Transverse colon (tissue), 4 donors: ENCODE data around the gene GABBR2. TPM values are rescaled to one million over a fixed set of nuclear protein-coding genes. Genes with fewer than 3 reads are reported as not detected.

Source experiments
- DNase-seq: peaks from one replicate; pipeline ENCODE4 v3.0.0-alpha.2; 2019
- H3K27ac ChIP-seq, 4 donors: fragments of 200-600 bp; sonication (generic); 2 replicates each; pipeline ENCODE4 v1.5.1; 2016 to 2018; ENCODE audit warnings: inconsistent platforms in 4 of 4
- H3K27me3 ChIP-seq: fragments of 200-600 bp; sonication (generic); 2 replicates; pipeline ENCODE4 v1.5.1; 2017; ENCODE audit warnings: inconsistent platforms
- H3K36me3 ChIP-seq, 4 donors: fragments of 200-600 bp; sonication (generic); 2 replicates each; pipeline ENCODE4 v1.5.1; 2017 to 2019; ENCODE audit warnings: inconsistent platforms in 4 of 4
- H3K4me1 ChIP-seq, 4 donors: fragments of 200-600 bp; sonication (generic); 2 replicates each; pipeline ENCODE4 v1.5.1; 2017 to 2020; ENCODE audit warnings: inconsistent platforms in 4 of 4
- H3K4me3 ChIP-seq, 4 donors: fragments of 200-600 bp; sonication (generic); 1 replicate in 1 of 4; 2 replicates in 3 of 4; pipeline versions ENCODE4 v1.5.1 to v1.6.1; 2017 to 2019; ENCODE audit warnings: inconsistent platforms in 4 of 4
- H3K9me3 ChIP-seq, 2 donors: fragments of 200-600 bp; sonication (generic); 2 replicates each; pipeline ENCODE4 v1.5.1; 2017 to 2019; ENCODE audit warnings: inconsistent platforms in 2 of 2
- EP300 ChIP-seq: sonication (generic); formaldehyde crosslinking; IDR thresholded peaks from one replicate; pipeline ENCODE4 v1.6.1; 2017; ENCODE audit warnings: antibody characterized with exemption, low read depth
- POLR2A ChIP-seq: fragments of 450-650 bp; IDR thresholded peaks from one replicate; pipeline ENCODE4 v1.6.1; 2016; ENCODE audit warnings: antibody characterized with exemption, mild to moderate bottlenecking, moderate library complexity
- POLR2AphosphoS5 ChIP-seq, 3 donors: sonication (generic); formaldehyde crosslinking; IDR thresholded peaks; one replicate each; pipeline ENCODE4 v1.6.1; 2016; ENCODE audit warnings: antibody characterized with exemption in 3 of 3
- WGBS, 2 donors: methylation state at CpG; one replicate each; pipeline ENCODE4 v1.1.5; 2018; ENCODE audit warnings: low coverage in 1 of 2; 5-methylcytosine and 5-hydroxymethylcytosine counted together
- in situ Hi-C, 4 donors: fragments of 200-750 bp; cut with MboI; loops; one replicate each; pipeline versions ENCODE4 v1.15.0 to v1.15.1; 2017; ENCODE audit warnings: low sequenced_read_pairs in 3 of 4, low pct_ligation_motif_present in 1 of 4, low pct_unique_long_range_greater_than_20kb in 1 of 4
- intact Hi-C: fragments of 100-400 bp; cut with DNase I; formaldehyde crosslinking; loops from one replicate; pipeline ENCODE4 v1.15.1; 2023; ENCODE audit warnings: low total_unique reads
- total RNA-seq, 4 donors: library from RNA; depleted of rRNA; stranded (reverse); fragments of >200 nt; gene quantifications; one replicate each; pipeline ENCODE4 v1.1.0, GENCODE V29; 2016
- TF ChIP-seq, protein P1 (sequence below), 5 experiments: fragments of 200-600 bp in 3 of 5; fragments of 450-650 bp in 2 of 5; sonication (generic) in 3 of 5; IDR thresholded peaks; 1 replicate in 2 of 5; 2 replicates in 3 of 5; pipeline ENCODE4 v1.5.1; 2016 to 2017; ENCODE audit warnings: antibody characterized with exemption in 5 of 5, inconsistent platforms in 3 of 5, mild to moderate bottlenecking in 2 of 5, moderate library complexity in 1 of 5

Gene GABBR2
- total RNA-seq, 4 donors from 2014 or later = not detected

DNA sequence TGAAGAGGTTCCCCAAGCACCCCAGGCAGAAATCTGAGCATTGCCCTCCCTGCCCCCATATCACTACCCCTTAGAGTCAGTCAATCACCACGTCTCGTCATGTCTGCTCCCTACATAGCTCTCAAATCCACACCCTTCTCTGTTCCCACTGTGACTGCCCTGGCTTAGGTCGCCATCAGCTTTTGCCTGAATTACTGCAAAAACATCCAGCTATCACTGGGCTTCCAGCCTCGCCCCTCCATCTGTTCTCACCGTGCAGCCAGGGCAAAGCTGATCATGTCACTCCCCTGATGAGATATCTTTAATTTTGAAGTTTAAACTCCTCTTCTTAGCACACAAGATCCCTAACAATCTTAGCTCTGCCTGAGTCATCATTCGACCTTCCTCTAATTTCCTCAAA, 363.7 kb downstream of the GABBR2 start:
- no peaks in the 10 kb centered on the region for H3K9me3 ChIP-seq
- intact Hi-C loops (no loop called here), in situ Hi-C loops (no loop called here)
- H3K27me3 ChIP-seq = no peaks in the 10 kb centered on the region
- no peaks in the 10 kb centered on the region for H3K36me3 ChIP-seq
- no peak overlapping the region for H3K4me3 ChIP-seq
- H3K27ac ChIP-seq = no peak overlapping the region
- TF ChIP-seq POLR2A (no peak), EP300 (no peak), POLR2AphosphoS5 (IDR thresholded peaks at IDR 0.05) (no peak)
- TF ChIP-seq, protein P1, sequence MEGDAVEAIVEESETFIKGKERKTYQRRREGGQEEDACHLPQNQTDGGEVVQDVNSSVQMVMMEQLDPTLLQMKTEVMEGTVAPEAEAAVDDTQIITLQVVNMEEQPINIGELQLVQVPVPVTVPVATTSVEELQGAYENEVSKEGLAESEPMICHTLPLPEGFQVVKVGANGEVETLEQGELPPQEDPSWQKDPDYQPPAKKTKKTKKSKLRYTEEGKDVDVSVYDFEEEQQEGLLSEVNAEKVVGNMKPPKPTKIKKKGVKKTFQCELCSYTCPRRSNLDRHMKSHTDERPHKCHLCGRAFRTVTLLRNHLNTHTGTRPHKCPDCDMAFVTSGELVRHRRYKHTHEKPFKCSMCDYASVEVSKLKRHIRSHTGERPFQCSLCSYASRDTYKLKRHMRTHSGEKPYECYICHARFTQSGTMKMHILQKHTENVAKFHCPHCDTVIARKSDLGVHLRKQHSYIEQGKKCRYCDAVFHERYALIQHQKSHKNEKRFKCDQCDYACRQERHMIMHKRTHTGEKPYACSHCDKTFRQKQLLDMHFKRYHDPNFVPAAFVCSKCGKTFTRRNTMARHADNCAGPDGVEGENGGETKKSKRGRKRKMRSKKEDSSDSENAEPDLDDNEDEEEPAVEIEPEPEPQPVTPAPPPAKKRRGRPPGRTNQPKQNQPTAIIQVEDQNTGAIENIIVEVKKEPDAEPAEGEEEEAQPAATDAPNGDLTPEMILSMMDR (IDR thresholded peaks at IDR 0.05) = no peak
- H3K4me1 ChIP-seq = no peaks in the 10 kb centered on the region
- WGBS, 2 donors = 57 to 60% methylated on average over 5 to 6 of the region's 6 CpGs
- DNase-seq = no peak

DNA sequence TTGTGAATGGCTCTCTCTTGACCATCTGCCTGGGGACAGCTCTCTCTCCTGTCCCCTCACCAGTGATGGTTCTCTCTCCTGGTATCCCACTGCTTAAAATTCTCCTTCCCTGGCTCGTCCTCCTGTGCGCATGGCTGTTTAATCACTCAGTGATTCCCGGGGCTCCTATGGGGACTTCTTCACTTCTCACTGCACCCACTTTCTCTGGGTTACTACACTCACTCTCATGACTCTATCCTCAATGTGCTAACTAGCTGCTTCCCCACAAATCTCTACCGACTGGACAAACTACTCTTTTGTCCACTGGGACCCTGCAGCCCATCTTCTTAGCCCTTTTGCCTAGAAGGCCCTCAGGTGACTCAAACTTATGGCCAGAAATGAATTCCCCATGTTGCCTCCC, 364.2 kb downstream of the GABBR2 start:
- intact Hi-C loops (no loop called here), in situ Hi-C loops (no loop called here)

DNA sequence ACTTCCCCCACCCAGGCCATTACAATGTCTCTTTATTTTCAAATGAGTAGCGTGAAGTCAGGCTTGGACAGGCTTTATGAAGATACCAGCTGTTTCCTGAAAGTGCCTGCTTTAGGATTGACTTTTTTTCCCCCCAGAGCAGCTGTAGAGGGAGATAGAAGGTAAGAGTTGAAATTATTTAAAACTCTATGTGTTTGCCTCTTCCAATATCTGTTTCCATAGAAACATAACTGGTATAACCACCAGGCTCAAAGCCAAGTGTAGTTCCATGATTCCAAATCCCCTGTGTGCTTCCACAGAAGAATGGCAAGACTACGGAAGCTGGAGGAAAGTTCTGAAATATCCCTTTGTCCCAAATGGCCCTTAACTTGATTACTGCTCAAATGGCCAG, 365.9 kb downstream of the GABBR2 start:
- no peak overlapping the region for H3K27ac ChIP-seq
- 52% methylated on average over 2 of the region's 2 CpGs; no CpG with 5 or more reads in 1 of the 2 donors for WGBS, 2 donors
- no peaks in the 10 kb centered on the region for H3K27me3 ChIP-seq
- H3K9me3 ChIP-seq = no peaks in the 10 kb centered on the region
- no peaks in the 10 kb centered on the region for H3K36me3 ChIP-seq
- TF ChIP-seq POLR2AphosphoS5 (IDR thresholded peaks at IDR 0.05) = no peak
- TF ChIP-seq, protein P1 (IDR thresholded peaks at IDR 0.05) = no peak
- intact Hi-C loops (no loop called here), in situ Hi-C loops (no loop called here)
- H3K4me3 ChIP-seq = no peak overlapping the region
- no peak for DNase-seq
- H3K4me1 ChIP-seq = no peaks in the 10 kb centered on the region

More for the DNA sequence above, 364.2 kb downstream of the GABBR2 start:
- TF ChIP-seq, protein P1 (IDR thresholded peaks at IDR 0.05) = no peak
- TF ChIP-seq EP300 (no peak), POLR2A (no peak), POLR2AphosphoS5 (IDR thresholded peaks at IDR 0.05) (no peak)
- H3K36me3 ChIP-seq = no peaks in the 10 kb centered on the region
- no peaks in the 10 kb centered on the region for H3K4me1 ChIP-seq
- no peak overlapping the region for H3K27ac ChIP-seq
- H3K27me3 ChIP-seq = no peaks in the 10 kb centered on the region
- no peak for DNase-seq
- no peak overlapping the region for H3K4me3 ChIP-seq
- 66 to 73% methylated on average over 4 of the region's 4 CpGs for WGBS, 2 donors
- no peaks in the 10 kb centered on the region for H3K9me3 ChIP-seq

DNA sequence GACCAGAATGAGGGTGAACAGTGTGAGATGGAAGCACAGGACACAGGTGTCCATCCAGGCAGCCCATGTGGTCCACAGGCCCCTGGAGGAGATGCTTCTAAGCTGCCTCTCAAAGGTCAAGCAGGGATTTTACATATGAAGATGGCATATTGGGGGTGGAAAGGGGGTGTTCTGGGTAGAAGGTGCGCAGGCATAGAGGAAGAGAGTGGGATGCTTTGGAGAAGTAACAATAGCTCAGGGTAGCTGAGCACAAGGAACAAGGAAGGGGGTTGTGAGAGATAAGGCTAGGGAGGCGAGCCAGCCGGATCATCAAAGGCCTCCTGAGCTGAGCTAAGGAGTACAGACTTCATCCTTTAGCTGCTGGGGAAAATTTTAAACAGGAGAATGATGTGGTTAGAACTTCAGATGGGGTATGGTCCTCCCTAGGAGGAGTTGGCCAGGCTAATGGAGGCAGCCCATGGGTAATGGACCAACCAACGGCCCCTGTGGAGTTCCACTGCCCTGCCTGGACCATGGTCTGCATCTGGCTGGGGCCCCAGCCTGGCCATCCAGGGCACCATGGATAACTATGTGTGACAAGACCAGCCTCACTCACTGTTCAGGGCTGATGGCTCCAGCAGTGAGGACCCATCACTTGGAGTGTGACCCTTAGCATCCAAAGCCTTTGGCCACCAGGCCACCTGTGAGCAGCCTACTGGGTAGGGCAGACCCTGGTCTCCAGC, 366.5 kb downstream of the GABBR2 start:
- in situ Hi-C loops = no loop called here
- WGBS, 2 donors = 73 to 82% methylated on average over 3 to 4 of the region's 4 CpGs
- TF ChIP-seq EP300 (no peak), POLR2A (no peak), POLR2AphosphoS5 (IDR thresholded peaks at IDR 0.05) (no peak)
- TF ChIP-seq, protein P1 (IDR thresholded peaks at IDR 0.05) = no peak

More for the DNA sequence above, 366.5 kb downstream of the GABBR2 start:
- no peaks in the 10 kb centered on the region for H3K9me3 ChIP-seq
- H3K4me3 ChIP-seq = no peak overlapping the region
- H3K36me3 ChIP-seq = no peaks in the 10 kb centered on the region
- H3K27me3 ChIP-seq = no peaks in the 10 kb centered on the region
- H3K4me1 ChIP-seq = no peaks in the 10 kb centered on the region
- intact Hi-C loops = no loop called here
- DNase-seq = no peak
- no peak overlapping the region for H3K27ac ChIP-seq
